Panc1 (cell line): ENCODE results near the gene HILPDA. TPM values are rescaled to one million over a fixed set of nuclear protein-coding genes. Genes with fewer than 3 reads are reported as not detected.

ENCODE experiments used
- total RNA-seq: library from RNA; stranded (reverse); gene quantifications from one replicate; pipeline ENCODE4 v1.2.1, GENCODE V29; 2021; ENCODE audit not compliant: unreplicated experiment

HILPDA gene
- total RNA-seq, 1 experiment from 2014 or later: 70.8 TPM

Other genes starting within 250 kb of the HILPDA start
- not detected for gene LEP, start 214.6 kb upstream of the HILPDA start, total RNA-seq
- 54.1 TPM for gene RBM28, start 112.0 kb upstream of the HILPDA start, total RNA-seq
- gene PRRT4, start 94.2 kb upstream of the HILPDA start, total RNA-seq: 0.77 TPM
- gene IMPDH1, start 45.9 kb upstream of the HILPDA start, total RNA-seq: 114 TPM
- 43.6 TPM for gene METTL2B, start 20.9 kb downstream of the HILPDA start, total RNA-seq
- 1.2 TPM for gene GARIN1A, start 216.4 kb downstream of the HILPDA start, total RNA-seq